ENCODE measurements around the gene CEP128. TPM values are rescaled to one million over a fixed set of nuclear protein-coding genes. Genes with fewer than 3 reads are reported as not detected.

Gene CEP128
- total and polyA plus RNA-seq, 5 donors from 2014 or later = 9.3 to 82.8 (median 10.8) TPM

GRCh38 chr14:80519002-80519401, 422.5 kb downstream of the CEP128 start:
- no peak overlapping the region for H3K27ac Mint-ChIP-seq
- no peaks in the 10 kb centered on the region for H3K27me3 Mint-ChIP-seq
- peaks cover 30% of the 10 kb centered on the region for H3K36me3 ChIP-seq (ENCODE audit: control insufficient read depth, insufficient read depth, low read length)
- H3K9me3 Mint-ChIP-seq = peaks cover 5 to 19% (median 8%) of the 10 kb centered on the region in 7 donors
- ATAC-seq (ENCODE audit: low read depth in 2 of 2) (no peak), DNase-seq (no peak)
- H3K27me3 ChIP-seq (ENCODE audit: control insufficient read depth, insufficient read depth, low read length) = no peaks in the 10 kb centered on the region
- no peak overlapping the region for H3K4me3 ChIP-seq (ENCODE audit: low read depth, low read length)
- H3K36me3 Mint-ChIP-seq = peaks cover 45% of the 10 kb centered on the region
- H3K4me1 Mint-ChIP-seq = no peaks in the 10 kb centered on the region
- H3K27ac ChIP-seq (ENCODE audit: insufficient read depth, low read length, poor library complexity, severe bottlenecking) = no peak overlapping the region
- H3K9me3 ChIP-seq (ENCODE audit: control insufficient read depth in 2 of 2, low read length in 2 of 2) = no peaks in the 10 kb centered on the region
- no peak overlapping the region for H3K4me3 Mint-ChIP-seq
- no peaks in the 10 kb centered on the region for H3K4me1 ChIP-seq (ENCODE audit: control insufficient read depth, insufficient read depth, low read length, poor library complexity, severe bottlenecking)

- Mint-ChIP-seq H3K4me3 (no peak overlapping the region), H3K27me3 (no peaks in the 10 kb centered on the region), H3K9me3 (peaks cover 8 to 27% (median 12%) of the 10 kb centered on the region in 7 donors), H3K27ac (no peak overlapping the region), H3K4me1 (no peaks in the 10 kb centered on the region), H3K36me3 (peaks cover 38% of the 10 kb centered on the region)
- Histone ChIP-seq H3K36me3 (ENCODE audit: control insufficient read depth, insufficient read depth, low read length) (peaks cover 27% of the 10 kb centered on the region), H3K4me3 (ENCODE audit: low read depth, low read length) (no peak overlapping the region), H3K27ac (ENCODE audit: insufficient read depth, low read length, poor library complexity, severe bottlenecking) (no peak overlapping the region), H3K4me1 (ENCODE audit: control insufficient read depth, insufficient read depth, low read length, poor library complexity, severe bottlenecking) (no peaks in the 10 kb centered on the region), H3K27me3 (ENCODE audit: control insufficient read depth, insufficient read depth, low read length) (no peaks in the 10 kb centered on the region), H3K9me3 (ENCODE audit: control insufficient read depth in 2 of 2, low read length in 2 of 2) (peaks cover 0 to 3% of the 10 kb centered on the region in 2 experiments)
- ATAC-seq (ENCODE audit: low read depth in 2 of 2) = no peak
- DNase-seq = no peak
These were observed 423.4 kb downstream of the CEP128 start for GRCh38 chr14:80518173-80518572.

- ATAC-seq (ENCODE audit: low read depth in 2 of 2) = no peak
- Mint-ChIP-seq H3K4me3 (no peak overlapping the region), H3K36me3 (peaks cover 1% of the 10 kb centered on the region), H3K27ac (no peak overlapping the region), H3K9me3 (peaks cover 0 to 13% (median 4%) of the 10 kb centered on the region in 7 donors), H3K27me3 (no peaks in the 10 kb centered on the region), H3K4me1 (peaks cover 0 to 9% (median 0%) of the 10 kb centered on the region in 4 donors)
- no peak overlapping the region for H3K27ac ChIP-seq (ENCODE audit: insufficient read depth, low read length, poor library complexity, severe bottlenecking)
- no peaks in the 10 kb centered on the region for H3K9me3 ChIP-seq (ENCODE audit: control insufficient read depth in 2 of 2, low read length in 2 of 2)
- no peaks in the 10 kb centered on the region for H3K27me3 ChIP-seq (ENCODE audit: control insufficient read depth, insufficient read depth, low read length)
- no peak for DNase-seq
- H3K4me3 ChIP-seq (ENCODE audit: low read depth, low read length) = no peak overlapping the region
- no peaks in the 10 kb centered on the region for H3K4me1 ChIP-seq (ENCODE audit: control insufficient read depth, insufficient read depth, low read length, poor library complexity, severe bottlenecking)
- H3K36me3 ChIP-seq (ENCODE audit: control insufficient read depth, insufficient read depth, low read length) = peaks cover 6% of the 10 kb centered on the region
These were observed 434.2 kb downstream of the CEP128 start for GRCh38 chr14:80507292-80507869.

GRCh38 chr14:80504781-80505180, 436.8 kb downstream of the CEP128 start:
- Mint-ChIP-seq H3K4me3 (no peak overlapping the region), H3K27ac (no peak overlapping the region), H3K9me3 (peaks cover 0 to 7% (median 2%) of the 10 kb centered on the region in 7 donors), H3K27me3 (no peaks in the 10 kb centered on the region), H3K36me3 (peaks cover 10% of the 10 kb centered on the region), H3K4me1 (no peaks in the 10 kb centered on the region)
- H3K4me3 ChIP-seq (ENCODE audit: low read depth, low read length) = no peak overlapping the region
- H3K36me3 ChIP-seq (ENCODE audit: control insufficient read depth, insufficient read depth, low read length) = peaks cover 6% of the 10 kb centered on the region
- H3K4me1 ChIP-seq (ENCODE audit: control insufficient read depth, insufficient read depth, low read length, poor library complexity, severe bottlenecking) = no peaks in the 10 kb centered on the region
- no peak overlapping the region for H3K27ac ChIP-seq (ENCODE audit: insufficient read depth, low read length, poor library complexity, severe bottlenecking)
- no peaks in the 10 kb centered on the region for H3K27me3 ChIP-seq (ENCODE audit: control insufficient read depth, insufficient read depth, low read length)
- ATAC-seq (ENCODE audit: low read depth in 2 of 2) = no peak
- no peak for DNase-seq
- H3K9me3 ChIP-seq (ENCODE audit: control insufficient read depth in 2 of 2, low read length in 2 of 2) = no peaks in the 10 kb centered on the region

- Mint-ChIP-seq H3K36me3 (peaks cover 17% of the 10 kb centered on the region), H3K9me3 (peaks cover 0 to 3% (median 0%) of the 10 kb centered on the region in 7 donors), H3K27me3 (no peaks in the 10 kb centered on the region), H3K4me1 (no peaks in the 10 kb centered on the region), H3K4me3 (no peak overlapping the region), H3K27ac (no peak overlapping the region)
- no peaks in the 10 kb centered on the region for H3K4me1 ChIP-seq (ENCODE audit: control insufficient read depth, insufficient read depth, low read length, poor library complexity, severe bottlenecking)
- no peaks in the 10 kb centered on the region for H3K9me3 ChIP-seq (ENCODE audit: control insufficient read depth in 2 of 2, low read length in 2 of 2)
- DNase-seq = no peak
- ATAC-seq (ENCODE audit: low read depth in 2 of 2) = no peak
- H3K36me3 ChIP-seq (ENCODE audit: control insufficient read depth, insufficient read depth, low read length) = peaks cover 4% of the 10 kb centered on the region
- H3K27ac ChIP-seq (ENCODE audit: insufficient read depth, low read length, poor library complexity, severe bottlenecking) = no peak overlapping the region
- no peak overlapping the region for H3K4me3 ChIP-seq (ENCODE audit: low read depth, low read length)
- H3K27me3 ChIP-seq (ENCODE audit: control insufficient read depth, insufficient read depth, low read length) = no peaks in the 10 kb centered on the region
These were observed 443.0 kb downstream of the CEP128 start for GRCh38 chr14:80498533-80498932.

GRCh38 chr14:80496090-80496489, 445.4 kb downstream of the CEP128 start:
- H3K27ac Mint-ChIP-seq = no peak overlapping the region
- H3K9me3 ChIP-seq (ENCODE audit: control insufficient read depth in 2 of 2, low read length in 2 of 2) = no peaks in the 10 kb centered on the region
- no peaks in the 10 kb centered on the region for H3K27me3 ChIP-seq (ENCODE audit: control insufficient read depth, insufficient read depth, low read length)
- H3K4me3 ChIP-seq (ENCODE audit: low read depth, low read length) = no peak overlapping the region
- DNase-seq (no peak), ATAC-seq (ENCODE audit: low read depth in 2 of 2) (no peak)
- H3K27me3 Mint-ChIP-seq = no peaks in the 10 kb centered on the region
- H3K36me3 ChIP-seq (ENCODE audit: control insufficient read depth, insufficient read depth, low read length) = no peaks in the 10 kb centered on the region
- no peak overlapping the region for H3K4me3 Mint-ChIP-seq
- H3K9me3 Mint-ChIP-seq = peaks cover 0 to 2% (median 0%) of the 10 kb centered on the region in 7 donors
- H3K27ac ChIP-seq (ENCODE audit: insufficient read depth, low read length, poor library complexity, severe bottlenecking) = no peak overlapping the region
- peaks cover 11% of the 10 kb centered on the region for H3K36me3 Mint-ChIP-seq
- no peaks in the 10 kb centered on the region for H3K4me1 ChIP-seq (ENCODE audit: control insufficient read depth, insufficient read depth, low read length, poor library complexity, severe bottlenecking)
- H3K4me1 Mint-ChIP-seq = peaks cover 4 to 13% (median 8%) of the 10 kb centered on the region in 4 donors

GRCh38 chr14:80494769-80495168, 446.8 kb downstream of the CEP128 start:
- no peak for DNase-seq
- peaks cover 0 to 2% (median 0%) of the 10 kb centered on the region in 7 donors for H3K9me3 Mint-ChIP-seq
- Histone ChIP-seq H3K36me3 (ENCODE audit: control insufficient read depth, insufficient read depth, low read length) (no peaks in the 10 kb centered on the region), H3K27ac (ENCODE audit: insufficient read depth, low read length, poor library complexity, severe bottlenecking) (no peak overlapping the region), H3K27me3 (ENCODE audit: control insufficient read depth, insufficient read depth, low read length) (no peaks in the 10 kb centered on the region), H3K9me3 (ENCODE audit: control insufficient read depth in 2 of 2, low read length in 2 of 2) (no peaks in the 10 kb centered on the region), H3K4me1 (ENCODE audit: control insufficient read depth, insufficient read depth, low read length, poor library complexity, severe bottlenecking) (no peaks in the 10 kb centered on the region), H3K4me3 (ENCODE audit: low read depth, low read length) (no peak overlapping the region)
- no peak overlapping the region for H3K27ac Mint-ChIP-seq
- ATAC-seq (ENCODE audit: low read depth in 2 of 2) = no peak
- H3K4me1 Mint-ChIP-seq = peaks cover 6 to 15% (median 12%) of the 10 kb centered on the region in 4 donors
- H3K27me3 Mint-ChIP-seq = no peaks in the 10 kb centered on the region
- peaks cover 8% of the 10 kb centered on the region for H3K36me3 Mint-ChIP-seq
- no peak overlapping the region for H3K4me3 Mint-ChIP-seq

- H3K4me3 Mint-ChIP-seq = no peak overlapping the region
- Histone ChIP-seq H3K27ac (ENCODE audit: insufficient read depth, low read length, poor library complexity, severe bottlenecking) (no peak overlapping the region), H3K27me3 (ENCODE audit: control insufficient read depth, insufficient read depth, low read length) (no peaks in the 10 kb centered on the region), H3K36me3 (ENCODE audit: control insufficient read depth, insufficient read depth, low read length) (no peaks in the 10 kb centered on the region), H3K4me1 (ENCODE audit: control insufficient read depth, insufficient read depth, low read length, poor library complexity, severe bottlenecking) (no peaks in the 10 kb centered on the region), H3K4me3 (ENCODE audit: low read depth, low read length) (no peak overlapping the region), H3K9me3 (ENCODE audit: control insufficient read depth in 2 of 2, low read length in 2 of 2) (no peaks in the 10 kb centered on the region)
- peaks cover 0 to 2% (median 0%) of the 10 kb centered on the region in 7 donors for H3K9me3 Mint-ChIP-seq
- DNase-seq (no peak), ATAC-seq (ENCODE audit: low read depth in 2 of 2) (no peak)
- peaks cover 8% of the 10 kb centered on the region for H3K36me3 Mint-ChIP-seq
- no peaks in the 10 kb centered on the region for H3K27me3 Mint-ChIP-seq
- no peak overlapping the region for H3K27ac Mint-ChIP-seq
- peaks cover 6 to 15% (median 12%) of the 10 kb centered on the region in 4 donors for H3K4me1 Mint-ChIP-seq
These were observed 447.9 kb downstream of the CEP128 start for GRCh38 chr14:80493620-80494019.

Measured in CD4-positive, CD25-positive, alpha-beta regulatory T cell (primary cell).